ENCODE measurements around the gene SLC34A3. TPM values are rescaled to one million over a fixed set of nuclear protein-coding genes. Genes with fewer than 3 reads are reported as not detected.
"Not testable (repeated sequence)": the region's sequence is repeated elsewhere in the genome, so short reads cannot be mapped to it uniquely, and the experiment has no call there.

The SLC34A3 gene
- total RNA-seq, 1 donor from 2014 or later: not detected

DNA sequence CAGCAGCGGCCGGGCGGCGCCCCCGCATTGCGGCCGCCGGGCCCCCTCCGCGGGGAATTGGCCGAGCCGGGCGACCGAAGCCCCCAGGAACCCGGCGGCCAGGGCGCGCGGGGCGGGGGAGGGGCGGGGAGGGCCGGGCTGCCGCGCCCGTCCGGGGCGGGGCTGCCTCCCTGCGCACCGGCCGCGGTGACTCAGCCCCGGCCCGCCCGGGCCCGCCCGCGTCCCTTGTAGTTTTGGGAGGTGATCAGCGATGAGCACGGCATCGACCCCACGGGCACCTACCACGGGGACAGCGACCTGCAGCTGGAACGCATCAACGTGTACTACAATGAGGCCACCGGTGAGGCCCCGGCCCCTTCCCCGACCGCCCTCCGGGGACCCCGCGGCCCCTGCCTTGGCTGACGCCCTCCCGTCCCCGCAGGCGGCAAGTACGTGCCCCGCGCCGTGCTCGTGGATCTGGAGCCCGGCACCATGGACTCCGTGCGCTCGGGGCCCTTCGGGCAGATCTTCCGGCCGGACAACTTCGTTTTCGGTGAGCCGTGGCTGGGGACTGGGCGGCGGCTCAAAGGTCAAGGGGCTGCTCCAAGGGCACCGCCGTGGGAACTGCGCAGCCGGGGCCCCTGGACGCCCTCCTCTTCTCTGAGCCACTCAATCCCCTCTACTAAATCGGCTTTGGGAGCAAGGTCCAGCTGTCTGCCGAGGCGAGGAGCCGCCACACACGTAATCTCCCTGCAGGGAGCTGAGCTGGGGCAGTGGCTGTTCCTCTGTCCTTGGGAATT lies 11.0 kb downstream of the SLC34A3 start:
- FAIRE-seq (no peak), DNase-seq (ENCODE audit: low read depth) (peak; percentile 39)
- Histone ChIP-seq H3K27me3 (ENCODE audit: control insufficient read depth, insufficient read depth, low read length) (no peaks in the 10 kb centered on the region), H3K36me3 (ENCODE audit: control insufficient read depth, insufficient read depth, low read length) (peaks cover 16% of the 10 kb centered on the region), H3K4me3 (ENCODE audit: low read depth, low read length) (peak overlapping the region; percentile 90)
- TF ChIP-seq, protein P1, sequence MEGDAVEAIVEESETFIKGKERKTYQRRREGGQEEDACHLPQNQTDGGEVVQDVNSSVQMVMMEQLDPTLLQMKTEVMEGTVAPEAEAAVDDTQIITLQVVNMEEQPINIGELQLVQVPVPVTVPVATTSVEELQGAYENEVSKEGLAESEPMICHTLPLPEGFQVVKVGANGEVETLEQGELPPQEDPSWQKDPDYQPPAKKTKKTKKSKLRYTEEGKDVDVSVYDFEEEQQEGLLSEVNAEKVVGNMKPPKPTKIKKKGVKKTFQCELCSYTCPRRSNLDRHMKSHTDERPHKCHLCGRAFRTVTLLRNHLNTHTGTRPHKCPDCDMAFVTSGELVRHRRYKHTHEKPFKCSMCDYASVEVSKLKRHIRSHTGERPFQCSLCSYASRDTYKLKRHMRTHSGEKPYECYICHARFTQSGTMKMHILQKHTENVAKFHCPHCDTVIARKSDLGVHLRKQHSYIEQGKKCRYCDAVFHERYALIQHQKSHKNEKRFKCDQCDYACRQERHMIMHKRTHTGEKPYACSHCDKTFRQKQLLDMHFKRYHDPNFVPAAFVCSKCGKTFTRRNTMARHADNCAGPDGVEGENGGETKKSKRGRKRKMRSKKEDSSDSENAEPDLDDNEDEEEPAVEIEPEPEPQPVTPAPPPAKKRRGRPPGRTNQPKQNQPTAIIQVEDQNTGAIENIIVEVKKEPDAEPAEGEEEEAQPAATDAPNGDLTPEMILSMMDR (IDR thresholded peaks at IDR 0.05; ENCODE audit: insufficient read depth, low read length, severe bottlenecking): no peak

DNA sequence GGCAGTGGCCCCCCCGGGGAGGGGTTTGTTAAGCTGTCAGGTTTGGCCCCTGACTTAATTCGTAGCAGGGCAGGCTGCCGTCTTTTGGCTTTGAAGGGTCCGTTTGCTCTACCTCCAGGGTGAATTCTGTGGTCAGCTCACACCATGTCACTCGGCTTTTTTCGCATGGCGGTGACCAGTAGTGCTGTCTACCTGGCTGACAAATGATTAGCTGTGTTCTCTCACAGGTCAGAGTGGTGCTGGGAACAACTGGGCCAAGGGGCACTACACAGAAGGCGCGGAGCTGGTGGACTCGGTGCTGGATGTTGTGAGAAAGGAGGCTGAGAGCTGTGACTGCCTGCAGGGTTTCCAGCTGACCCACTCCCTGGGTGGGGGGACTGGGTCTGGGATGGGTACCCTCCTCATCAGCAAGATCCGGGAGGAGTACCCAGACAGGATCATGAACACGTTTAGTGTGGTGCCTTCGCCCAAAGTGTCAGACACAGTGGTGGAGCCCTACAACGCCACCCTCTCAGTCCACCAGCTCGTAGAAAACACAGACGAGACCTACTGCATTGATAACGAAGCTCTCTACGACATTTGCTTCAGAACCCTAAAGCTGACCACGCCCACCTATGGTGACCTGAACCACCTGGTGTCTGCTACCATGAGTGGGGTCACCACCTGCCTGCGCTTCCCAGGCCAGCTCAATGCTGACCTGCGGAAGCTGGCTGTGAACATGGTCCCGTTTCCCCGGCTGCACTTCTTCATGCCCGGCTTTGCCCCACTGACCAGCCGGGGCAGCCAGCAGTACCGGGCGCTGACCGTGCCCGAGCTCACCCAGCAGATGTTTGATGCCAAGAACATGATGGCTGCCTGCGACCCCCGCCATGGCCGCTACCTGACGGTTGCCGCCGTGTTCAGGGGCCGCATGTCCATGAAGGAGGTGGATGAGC lies 11.8 kb downstream of the SLC34A3 start:
- TF ChIP-seq, protein P1 (IDR thresholded peaks at IDR 0.05; ENCODE audit: insufficient read depth, low read length, severe bottlenecking): no peak
- DNase-seq (ENCODE audit: low read depth) (no peak), FAIRE-seq (peak; percentile 28)
- no peaks in the 10 kb centered on the region for H3K27me3 ChIP-seq (ENCODE audit: control insufficient read depth, insufficient read depth, low read length)
- peaks cover 16% of the 10 kb centered on the region for H3K36me3 ChIP-seq (ENCODE audit: control insufficient read depth, insufficient read depth, low read length)
- peak overlapping the region; percentile 90 for H3K4me3 ChIP-seq (ENCODE audit: low read depth, low read length)

DNA sequence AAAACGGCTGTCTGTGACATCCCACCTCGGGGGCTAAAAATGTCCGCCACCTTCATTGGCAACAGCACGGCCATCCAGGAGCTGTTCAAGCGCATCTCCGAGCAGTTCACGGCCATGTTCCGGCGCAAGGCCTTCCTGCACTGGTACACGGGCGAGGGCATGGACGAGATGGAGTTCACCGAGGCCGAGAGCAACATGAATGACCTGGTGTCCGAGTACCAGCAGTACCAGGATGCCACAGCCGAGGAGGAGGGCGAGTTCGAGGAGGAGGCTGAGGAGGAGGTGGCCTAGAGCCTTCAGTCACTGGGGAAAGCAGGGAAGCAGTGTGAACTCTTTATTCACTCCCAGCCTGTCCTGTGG lies 12.5 kb downstream of the SLC34A3 start:
- not testable (repeated sequence) for H3K4me3 ChIP-seq (ENCODE audit: low read depth, low read length); DNase-seq (ENCODE audit: low read depth); H3K27me3 ChIP-seq (ENCODE audit: control insufficient read depth, insufficient read depth, low read length)
- FAIRE-seq: peak; percentile 83
- peaks cover 16% of the 10 kb centered on the region for H3K36me3 ChIP-seq (ENCODE audit: control insufficient read depth, insufficient read depth, low read length)

DNA sequence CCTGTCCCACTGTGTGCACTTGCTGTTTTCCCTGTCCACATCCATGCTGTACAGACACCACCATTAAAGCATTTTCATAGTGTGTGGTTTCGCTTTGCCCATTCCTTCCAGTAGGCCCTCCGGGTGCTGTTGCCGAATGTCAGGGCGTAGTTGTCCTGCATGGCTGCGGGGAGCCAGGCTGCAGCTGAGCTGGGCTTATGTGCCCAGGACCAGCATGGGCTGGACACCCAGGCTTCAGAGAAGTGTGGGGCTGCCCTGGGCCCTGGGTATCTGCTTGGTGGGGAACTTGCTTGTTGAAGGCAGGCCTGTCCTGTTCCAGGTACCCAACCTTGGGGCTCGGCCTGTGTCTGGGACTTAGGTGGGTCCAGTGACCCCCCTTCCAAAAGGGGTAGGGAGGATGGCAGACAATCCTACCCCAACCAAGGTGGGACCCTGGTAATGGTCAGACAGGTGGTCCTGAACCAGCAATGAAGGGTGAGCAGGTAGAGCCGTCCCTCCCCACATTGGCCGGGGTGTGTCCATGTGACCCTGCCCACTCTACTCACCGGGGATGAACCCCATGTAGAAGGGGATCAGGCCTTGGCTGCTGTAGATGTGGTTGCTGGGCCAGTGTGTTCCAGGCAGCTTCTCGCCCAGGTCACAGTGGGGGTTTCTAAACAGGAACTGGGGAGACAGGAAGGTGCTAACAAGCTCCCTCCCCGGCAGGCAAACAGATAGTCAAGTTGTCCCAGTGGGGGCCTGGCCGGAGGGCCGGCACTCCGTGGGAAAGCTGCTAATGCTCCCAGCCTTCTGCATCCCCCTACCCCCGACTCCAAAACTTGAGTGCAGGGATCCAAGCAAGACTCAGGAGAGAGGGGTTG lies 13.2 kb downstream of the SLC34A3 start:
- Histone ChIP-seq H3K36me3 (ENCODE audit: control insufficient read depth, insufficient read depth, low read length) (peaks cover 16% of the 10 kb centered on the region), H3K4me3 (ENCODE audit: low read depth, low read length) (no peak overlapping the region), H3K27me3 (ENCODE audit: control insufficient read depth, insufficient read depth, low read length) (no peaks in the 10 kb centered on the region)
- DNase-seq (ENCODE audit: low read depth): peak; percentile 29
- TF ChIP-seq, protein P1 (IDR thresholded peaks at IDR 0.05; ENCODE audit: insufficient read depth, low read length, severe bottlenecking): no peak
- peak; percentile 90 for FAIRE-seq

DNA sequence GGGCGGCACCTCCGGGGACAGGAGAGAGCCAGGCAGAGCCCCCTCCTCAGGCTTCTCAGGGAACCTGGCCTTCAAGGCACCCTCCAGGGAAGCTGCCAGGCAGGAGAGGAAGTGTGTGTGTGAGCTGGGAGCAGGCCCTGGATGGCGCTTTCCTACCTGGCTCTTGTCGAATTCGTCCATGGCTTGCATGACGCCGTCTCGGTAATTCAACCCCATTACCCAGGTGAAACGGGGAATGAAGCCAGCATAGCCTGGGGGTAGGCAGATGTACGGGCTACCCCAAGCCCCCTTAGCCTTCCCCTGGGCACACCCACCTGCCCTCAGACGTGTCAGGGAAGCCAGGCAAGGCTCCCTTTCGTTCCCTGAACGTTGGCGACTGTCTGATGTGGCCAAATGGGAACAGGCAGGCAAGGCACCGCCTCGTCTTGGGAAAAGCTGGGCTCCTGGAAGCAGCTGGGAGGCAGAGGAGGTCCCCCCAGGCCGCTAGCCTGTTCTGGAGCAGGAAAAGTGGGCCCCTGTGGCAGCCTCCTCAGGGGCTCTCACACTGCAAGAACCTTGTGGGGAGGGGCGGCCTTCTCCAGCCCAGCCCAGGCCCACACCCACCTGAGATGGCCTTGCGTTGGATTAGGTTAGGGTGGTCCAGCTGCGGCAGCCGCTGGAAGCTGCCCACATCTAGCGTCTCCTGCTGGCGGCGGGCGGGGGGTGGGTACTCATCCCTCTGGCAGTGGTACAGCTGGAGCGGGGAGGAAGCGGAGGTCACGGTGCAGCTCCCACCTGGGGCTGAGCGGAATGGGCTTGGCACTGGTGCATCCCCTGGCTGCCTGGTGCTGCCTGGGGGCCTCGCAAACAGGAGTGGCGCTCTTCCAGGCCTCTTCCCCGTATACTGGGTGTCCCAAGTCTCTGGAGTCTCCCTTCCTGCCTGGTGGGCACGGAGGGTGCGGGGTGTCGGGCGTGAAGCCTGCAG lies 14.1 kb downstream of the SLC34A3 start:
- Histone ChIP-seq H3K27me3 (ENCODE audit: control insufficient read depth, insufficient read depth, low read length) (no peaks in the 10 kb centered on the region), H3K36me3 (ENCODE audit: control insufficient read depth, insufficient read depth, low read length) (peaks cover 16% of the 10 kb centered on the region), H3K4me3 (ENCODE audit: low read depth, low read length) (no peak overlapping the region)
- TF ChIP-seq, protein P1 (IDR thresholded peaks at IDR 0.05; ENCODE audit: insufficient read depth, low read length, severe bottlenecking): peak; percentile 13
- FAIRE-seq (peak; percentile 50), DNase-seq (ENCODE audit: low read depth) (peak; percentile 38)
